ENCODE results near the gene MALRD1.

- TF ChIP-seq, protein P1, sequence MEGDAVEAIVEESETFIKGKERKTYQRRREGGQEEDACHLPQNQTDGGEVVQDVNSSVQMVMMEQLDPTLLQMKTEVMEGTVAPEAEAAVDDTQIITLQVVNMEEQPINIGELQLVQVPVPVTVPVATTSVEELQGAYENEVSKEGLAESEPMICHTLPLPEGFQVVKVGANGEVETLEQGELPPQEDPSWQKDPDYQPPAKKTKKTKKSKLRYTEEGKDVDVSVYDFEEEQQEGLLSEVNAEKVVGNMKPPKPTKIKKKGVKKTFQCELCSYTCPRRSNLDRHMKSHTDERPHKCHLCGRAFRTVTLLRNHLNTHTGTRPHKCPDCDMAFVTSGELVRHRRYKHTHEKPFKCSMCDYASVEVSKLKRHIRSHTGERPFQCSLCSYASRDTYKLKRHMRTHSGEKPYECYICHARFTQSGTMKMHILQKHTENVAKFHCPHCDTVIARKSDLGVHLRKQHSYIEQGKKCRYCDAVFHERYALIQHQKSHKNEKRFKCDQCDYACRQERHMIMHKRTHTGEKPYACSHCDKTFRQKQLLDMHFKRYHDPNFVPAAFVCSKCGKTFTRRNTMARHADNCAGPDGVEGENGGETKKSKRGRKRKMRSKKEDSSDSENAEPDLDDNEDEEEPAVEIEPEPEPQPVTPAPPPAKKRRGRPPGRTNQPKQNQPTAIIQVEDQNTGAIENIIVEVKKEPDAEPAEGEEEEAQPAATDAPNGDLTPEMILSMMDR (IDR thresholded peaks at IDR 0.05) = no peak
- no peak for TF ChIP-seq POLR2A (IDR thresholded peaks at IDR 0.05)
Measured at GRCh38 chr10:19014498-19014897, 34.1 kb upstream of the MALRD1 start.

All from uterus (tissue), 2 donors.